GM23338 (cell line): Measurements from ENCODE around the gene NRXN2. TPM values are rescaled to one million over a fixed set of nuclear protein-coding genes. Genes with fewer than 3 reads are reported as not detected.

Source experiments
- ATAC-seq: fragments of 200-7000 bp; cut with Tn5 transposase; 3 replicates; pipeline ENCODE4 v1.9.1; 2020
- DNase-seq: peaks from one replicate; pipeline ENCODE4 v3.0.0-alpha.2; 2015; ENCODE audit warnings: low spot score
- H2AFZ ChIP-seq: fragments of 200-600 bp; sonication (generic); 2 replicates; pipeline ENCODE4 v1.8.0; 2016; ENCODE audit warnings: antibody characterized with exemption, mild to moderate bottlenecking, moderate library complexity
- H3F3A ChIP-seq: fragments of 200-600 bp; sonication (generic); replicated peaks from 2 replicates; pipeline ENCODE4 v1.8.0; 2017; ENCODE audit warnings: antibody characterized with exemption, mixed run types, low read depth
- H3K27ac ChIP-seq: fragments of 200-600 bp; sonication (generic); 2 replicates; pipeline ENCODE4 v1.6.1; 2016; ENCODE audit warnings: low read depth
- H3K27me3 ChIP-seq: fragments of 200-600 bp; sonication (generic); 2 replicates; pipeline ENCODE4 v1.8.0; 2016; ENCODE audit warnings: mild to moderate bottlenecking, mixed run types, moderate library complexity; ENCODE audit not compliant: insufficient read depth
- H3K36me3 ChIP-seq: fragments of 200-600 bp; sonication (generic); 2 replicates; pipeline ENCODE4 v1.8.0; 2016; ENCODE audit warnings: mild to moderate bottlenecking; ENCODE audit not compliant: insufficient read depth
- H3K4me1 ChIP-seq: fragments of 200-600 bp; sonication (generic); 2 replicates; pipeline ENCODE4 v1.8.0; 2016; ENCODE audit warnings: mild to moderate bottlenecking, moderate library complexity; ENCODE audit not compliant: insufficient read depth
- H3K4me2 ChIP-seq: fragments of 200-600 bp; sonication (generic); 2 replicates; pipeline ENCODE4 v1.7.1; 2017; ENCODE audit warnings: mixed run types
- H3K4me3 ChIP-seq: fragments of 200-600 bp; sonication (generic); 2 replicates; pipeline ENCODE4 v1.6.1; 2016; ENCODE audit warnings: mixed run types
- H3K79me2 ChIP-seq: fragments of 200-600 bp; sonication (generic); replicated peaks from 2 replicates; pipeline ENCODE4 v1.8.0; 2017; ENCODE audit warnings: mild to moderate bottlenecking; ENCODE audit not compliant: insufficient read depth
- H3K9me2 ChIP-seq: fragments of 200-600 bp; sonication (generic); 2 replicates; pipeline ENCODE4 v1.8.0; 2017; ENCODE audit not compliant: insufficient read depth
- H4K20me1 ChIP-seq: fragments of 200-600 bp; sonication (generic); replicated peaks from 2 replicates; pipeline ENCODE4 v1.8.0; 2017; ENCODE audit warnings: mild to moderate bottlenecking; ENCODE audit not compliant: insufficient read depth
- H3K27ac Mint-ChIP-seq: 2 replicates; pipeline ENCODE4 v1.8.0; 2020; ENCODE audit warnings: inconsistent platforms, mild to moderate bottlenecking, moderate library complexity, mixed read lengths
- H3K27me3 Mint-ChIP-seq: 3 replicates; pipeline ENCODE4 v1.8.0; 2022; ENCODE audit warnings: low read depth, mild to moderate bottlenecking, moderate library complexity, mixed read lengths, inconsistent platforms; ENCODE audit not compliant: insufficient read depth, poor library complexity
- H3K36me3 Mint-ChIP-seq: 3 replicates; pipeline ENCODE4 v1.8.0; 2021; ENCODE audit warnings: low read depth, mild to moderate bottlenecking, inconsistent platforms, moderate library complexity, mixed read lengths
- H3K4me1 Mint-ChIP-seq: 3 replicates; pipeline ENCODE4 v1.8.0; 2020; ENCODE audit warnings: mild to moderate bottlenecking, inconsistent platforms, mixed read lengths
- H3K4me3 Mint-ChIP-seq: 3 replicates; pipeline ENCODE4 v1.8.0; 2021; ENCODE audit warnings: moderate library complexity, mild to moderate bottlenecking, inconsistent platforms, mixed read lengths
- H3K9me3 Mint-ChIP-seq: 3 replicates; pipeline ENCODE4 v1.8.0; 2020; ENCODE audit warnings: moderate library complexity, mild to moderate bottlenecking, inconsistent platforms, mixed read lengths
- EZH2phosphoT487 ChIP-seq: fragments of 200-600 bp; sonication (generic); IDR thresholded peaks from one replicate; pipeline ENCODE4 v1.8.1; 2018; ENCODE audit warnings: antibody characterized with exemption; ENCODE audit not compliant: unreplicated experiment
- POLR2AphosphoS5 ChIP-seq: IDR thresholded peaks from 2 replicates; pipeline ENCODE4 v1.6.1; 2016; ENCODE audit warnings: antibody characterized with exemption, low read depth
- ZNF114 ChIP-seq: fragments of 250-450 bp; sonication (Bioruptor Pico); IDR thresholded peaks from 2 replicates; pipeline ENCODE4 v1.5.0; 2020; ENCODE audit warnings: mild to moderate bottlenecking, moderate library complexity
- polyA plus RNA-seq: library from polyadenylated mRNA; unstranded; fragments of >200 nt; fragmentation: Nextera tagmentation; extraction: Ambion mirVana; gene quantifications from 2 replicates; pipeline ENCODE4 v1.2.1, GENCODE V29; 2016
- total RNA-seq: library from RNA; depleted of rRNA; stranded (reverse); fragments of >200 nt; shearing (Covaris generic); gene quantifications from 2 replicates; pipeline ENCODE4 v1.2.3, GENCODE V29; 2014
- TF ChIP-seq, protein P1 (sequence below): fragments of 250-450 bp; sonication (Bioruptor Pico); IDR thresholded peaks from 2 replicates; pipeline ENCODE4 v1.5.0; 2020; ENCODE audit warnings: mild to moderate bottlenecking, moderate library complexity
- TF ChIP-seq, protein P2 (sequence below), 2 experiments: fragments of 200-600 bp in 1 of 2; sonication (generic) in 1 of 2; conservative IDR thresholded peaks; 2 replicates each; pipeline versions ENCODE4 v1.5.1 to v1.6.1; 2016 to 2017; ENCODE audit warnings: antibody characterized with exemption in 2 of 2, low read depth in 2 of 2, mild to moderate bottlenecking in 2 of 2, moderate library complexity in 1 of 2

NRXN2 gene
- total and polyA plus RNA-seq, 2 experiments from 2014 or later = 3.4 to 17.0 TPM

DNA sequence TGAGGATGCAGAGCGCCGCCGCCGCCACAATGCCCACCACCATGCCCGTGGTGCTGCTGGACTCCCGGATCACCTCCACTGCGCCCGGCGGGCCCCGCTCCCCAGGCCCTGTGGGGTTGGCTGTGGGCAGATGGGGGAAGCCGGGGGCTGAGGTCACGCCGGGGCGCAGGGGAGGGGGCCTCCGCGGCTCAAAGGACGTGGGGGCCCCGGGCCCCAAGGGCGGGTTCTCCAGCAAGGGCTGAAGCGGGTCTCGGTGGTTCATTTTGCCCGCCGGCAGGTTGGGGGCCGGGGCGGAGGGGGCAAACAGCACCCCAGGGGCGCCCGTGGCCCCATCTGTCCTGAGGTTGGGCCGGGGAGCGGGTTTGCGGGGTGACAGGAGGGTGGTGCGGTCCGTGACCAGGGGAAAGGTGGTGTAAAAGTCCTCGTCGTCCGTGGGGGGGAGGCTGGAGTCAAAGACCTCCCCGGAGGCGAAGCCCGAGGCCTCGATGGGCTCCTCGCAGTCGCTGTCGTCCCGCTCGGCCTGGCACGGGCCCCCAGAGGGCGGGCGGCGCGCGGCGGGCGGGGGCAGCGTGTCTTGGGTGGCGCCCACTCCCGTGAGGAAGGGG lies 115.5 kb downstream of the NRXN2 start:
- H3K9me2 ChIP-seq = no peaks in the 10 kb centered on the region
- H3K36me3 ChIP-seq = no peaks in the 10 kb centered on the region
- Mint-ChIP-seq H3K4me3 (no peak overlapping the region), H3K27ac (no peak overlapping the region), H3K36me3 (no peaks in the 10 kb centered on the region), H3K27me3 (peaks cover 10% of the 10 kb centered on the region), H3K9me3 (no peaks in the 10 kb centered on the region), H3K4me1 (peaks cover 17% of the 10 kb centered on the region)
- H3K4me1 ChIP-seq = 0 out of 2 replicates have a peak, but pooled peaks cover 5% of the 10 kb centered on the region
- peak; percentile 28 for ATAC-seq
- no peak overlapping the region for H2AFZ ChIP-seq
- no peaks in the 10 kb centered on the region for H3K27me3 ChIP-seq
- H3F3A ChIP-seq = no peaks in the 10 kb centered on the region
- no peaks in the 10 kb centered on the region for H3K79me2 ChIP-seq
- DNase-seq = no peak
- no peak overlapping the region for H3K27ac ChIP-seq
- no peak overlapping the region for H3K4me3 ChIP-seq
- H4K20me1 ChIP-seq = no peaks in the 10 kb centered on the region
- TF ChIP-seq, protein P1, sequence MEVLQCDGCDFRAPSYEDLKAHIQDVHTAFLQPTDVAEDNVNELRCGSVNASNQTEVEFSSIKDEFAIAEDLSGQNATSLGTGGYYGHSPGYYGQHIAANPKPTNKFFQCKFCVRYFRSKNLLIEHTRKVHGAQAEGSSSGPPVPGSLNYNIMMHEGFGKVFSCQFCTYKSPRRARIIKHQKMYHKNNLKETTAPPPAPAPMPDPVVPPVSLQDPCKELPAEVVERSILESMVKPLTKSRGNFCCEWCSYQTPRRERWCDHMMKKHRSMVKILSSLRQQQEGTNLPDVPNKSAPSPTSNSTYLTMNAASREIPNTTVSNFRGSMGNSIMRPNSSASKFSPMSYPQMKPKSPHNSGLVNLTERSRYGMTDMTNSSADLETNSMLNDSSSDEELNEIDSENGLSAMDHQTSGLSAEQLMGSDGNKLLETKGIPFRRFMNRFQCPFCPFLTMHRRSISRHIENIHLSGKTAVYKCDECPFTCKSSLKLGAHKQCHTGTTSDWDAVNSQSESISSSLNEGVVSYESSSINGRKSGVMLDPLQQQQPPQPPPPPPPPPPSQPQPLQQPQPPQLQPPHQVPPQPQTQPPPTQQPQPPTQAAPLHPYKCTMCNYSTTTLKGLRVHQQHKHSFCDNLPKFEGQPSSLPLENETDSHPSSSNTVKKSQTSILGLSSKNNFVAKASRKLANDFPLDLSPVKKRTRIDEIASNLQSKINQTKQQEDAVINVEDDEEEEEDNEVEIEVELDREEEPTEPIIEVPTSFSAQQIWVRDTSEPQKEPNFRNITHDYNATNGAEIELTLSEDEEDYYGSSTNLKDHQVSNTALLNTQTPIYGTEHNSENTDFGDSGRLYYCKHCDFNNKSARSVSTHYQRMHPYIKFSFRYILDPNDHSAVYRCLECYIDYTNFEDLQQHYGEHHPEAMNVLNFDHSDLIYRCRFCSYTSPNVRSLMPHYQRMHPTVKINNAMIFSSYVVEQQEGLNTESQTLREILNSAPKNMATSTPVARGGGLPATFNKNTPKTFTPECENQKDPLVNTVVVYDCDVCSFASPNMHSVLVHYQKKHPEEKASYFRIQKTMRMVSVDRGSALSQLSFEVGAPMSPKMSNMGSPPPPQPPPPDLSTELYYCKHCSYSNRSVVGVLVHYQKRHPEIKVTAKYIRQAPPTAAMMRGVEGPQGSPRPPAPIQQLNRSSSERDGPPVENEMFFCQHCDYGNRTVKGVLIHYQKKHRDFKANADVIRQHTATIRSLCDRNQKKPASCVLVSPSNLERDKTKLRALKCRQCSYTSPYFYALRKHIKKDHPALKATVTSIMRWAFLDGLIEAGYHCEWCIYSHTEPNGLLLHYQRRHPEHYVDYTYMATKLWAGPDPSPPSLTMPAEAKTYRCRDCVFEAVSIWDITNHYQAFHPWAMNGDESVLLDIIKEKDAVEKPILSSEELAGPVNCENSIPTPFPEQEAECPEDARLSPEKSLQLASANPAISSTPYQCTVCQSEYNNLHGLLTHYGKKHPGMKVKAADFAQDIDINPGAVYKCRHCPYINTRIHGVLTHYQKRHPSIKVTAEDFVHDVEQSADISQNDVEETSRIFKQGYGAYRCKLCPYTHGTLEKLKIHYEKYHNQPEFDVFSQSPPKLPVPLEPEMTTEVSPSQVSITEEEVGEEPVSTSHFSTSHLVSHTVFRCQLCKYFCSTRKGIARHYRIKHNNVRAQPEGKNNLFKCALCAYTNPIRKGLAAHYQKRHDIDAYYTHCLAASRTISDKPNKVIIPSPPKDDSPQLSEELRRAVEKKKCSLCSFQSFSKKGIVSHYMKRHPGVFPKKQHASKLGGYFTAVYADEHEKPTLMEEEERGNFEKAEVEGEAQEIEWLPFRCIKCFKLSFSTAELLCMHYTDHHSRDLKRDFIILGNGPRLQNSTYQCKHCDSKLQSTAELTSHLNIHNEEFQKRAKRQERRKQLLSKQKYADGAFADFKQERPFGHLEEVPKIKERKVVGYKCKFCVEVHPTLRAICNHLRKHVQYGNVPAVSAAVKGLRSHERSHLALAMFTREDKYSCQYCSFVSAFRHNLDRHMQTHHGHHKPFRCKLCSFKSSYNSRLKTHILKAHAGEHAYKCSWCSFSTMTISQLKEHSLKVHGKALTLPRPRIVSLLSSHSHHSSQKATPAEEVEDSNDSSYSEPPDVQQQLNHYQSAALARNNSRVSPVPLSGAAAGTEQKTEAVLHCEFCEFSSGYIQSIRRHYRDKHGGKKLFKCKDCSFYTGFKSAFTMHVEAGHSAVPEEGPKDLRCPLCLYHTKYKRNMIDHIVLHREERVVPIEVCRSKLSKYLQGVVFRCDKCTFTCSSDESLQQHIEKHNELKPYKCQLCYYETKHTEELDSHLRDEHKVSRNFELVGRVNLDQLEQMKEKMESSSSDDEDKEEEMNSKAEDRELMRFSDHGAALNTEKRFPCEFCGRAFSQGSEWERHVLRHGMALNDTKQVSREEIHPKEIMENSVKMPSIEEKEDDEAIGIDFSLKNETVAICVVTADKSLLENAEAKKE (CRISPR knock-in tag) = no peak
- TF ChIP-seq POLR2AphosphoS5 = no peak
- TF ChIP-seq, protein P2, sequence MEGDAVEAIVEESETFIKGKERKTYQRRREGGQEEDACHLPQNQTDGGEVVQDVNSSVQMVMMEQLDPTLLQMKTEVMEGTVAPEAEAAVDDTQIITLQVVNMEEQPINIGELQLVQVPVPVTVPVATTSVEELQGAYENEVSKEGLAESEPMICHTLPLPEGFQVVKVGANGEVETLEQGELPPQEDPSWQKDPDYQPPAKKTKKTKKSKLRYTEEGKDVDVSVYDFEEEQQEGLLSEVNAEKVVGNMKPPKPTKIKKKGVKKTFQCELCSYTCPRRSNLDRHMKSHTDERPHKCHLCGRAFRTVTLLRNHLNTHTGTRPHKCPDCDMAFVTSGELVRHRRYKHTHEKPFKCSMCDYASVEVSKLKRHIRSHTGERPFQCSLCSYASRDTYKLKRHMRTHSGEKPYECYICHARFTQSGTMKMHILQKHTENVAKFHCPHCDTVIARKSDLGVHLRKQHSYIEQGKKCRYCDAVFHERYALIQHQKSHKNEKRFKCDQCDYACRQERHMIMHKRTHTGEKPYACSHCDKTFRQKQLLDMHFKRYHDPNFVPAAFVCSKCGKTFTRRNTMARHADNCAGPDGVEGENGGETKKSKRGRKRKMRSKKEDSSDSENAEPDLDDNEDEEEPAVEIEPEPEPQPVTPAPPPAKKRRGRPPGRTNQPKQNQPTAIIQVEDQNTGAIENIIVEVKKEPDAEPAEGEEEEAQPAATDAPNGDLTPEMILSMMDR (conservative IDR thresholded peaks at IDR 0.05; ENCODE audit: low read depth in 2 of 2) = no peak
- no peak for TF ChIP-seq EZH2phosphoT487
- no peak for TF ChIP-seq ZNF114
- peak overlapping the region; percentile 7; the same call in 1 of the 2 replicates for H3K4me2 ChIP-seq
